DMS114 treated with DMSO at 0.1 percent for 48 hours (cell line): ENCODE results near the gene HTR5A.

Experiments
- DNase-seq: peaks from one replicate; lab custom pipeline; 2025; ENCODE audit not compliant: unreplicated experiment; lab: John Stamatoyannopoulos, UW

The HTR5A gene

DNA sequence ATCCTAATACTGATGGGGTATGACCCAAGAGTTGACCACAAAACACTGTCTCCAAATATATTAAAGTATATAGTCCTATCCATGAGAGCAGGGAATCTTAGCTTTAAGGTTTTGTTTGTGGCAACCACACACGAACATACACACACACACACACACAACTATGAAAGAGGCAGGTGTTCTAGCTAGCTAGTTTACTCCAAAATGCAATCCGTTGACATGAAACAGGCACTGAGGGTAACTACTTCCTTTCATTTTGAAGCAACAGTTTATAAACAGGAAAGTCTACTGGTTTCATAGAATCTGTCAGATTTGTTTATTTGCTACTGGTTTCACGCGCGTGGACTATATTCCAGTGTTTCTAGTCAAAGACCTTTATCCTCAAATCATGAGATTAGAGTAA, 14.8 kb downstream of the HTR5A start:
- DNase-seq, result no peak

- DNase-seq, result no peak
Measured at GRCh38 chr7:155090684-155091083, 20.6 kb downstream of the HTR5A start.

DNA sequence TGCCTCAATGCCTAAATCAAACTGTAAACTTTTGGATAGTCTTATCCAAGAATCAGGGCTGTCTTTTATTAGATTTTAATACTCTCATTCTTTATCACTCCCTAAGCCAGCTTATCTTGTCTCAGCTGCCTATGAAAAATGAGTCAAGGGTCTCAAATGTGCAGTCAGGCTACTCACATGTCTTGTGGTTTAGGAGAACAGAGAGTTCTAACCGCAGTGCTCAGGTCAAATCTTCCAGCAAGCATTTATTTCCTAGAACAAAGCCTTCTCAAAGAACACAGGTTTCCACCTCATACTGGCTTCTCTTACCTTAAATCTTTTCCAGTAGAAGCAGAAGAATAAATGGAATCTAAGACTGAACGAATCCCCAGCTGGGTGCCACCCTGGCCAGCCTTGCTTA, 23.5 kb downstream of the HTR5A start:
- no peak for DNase-seq

- DNase-seq, result no peak
Measured at GRCh38 chr7:155094636-155095135, 24.6 kb downstream of the HTR5A start.

- DNase-seq, result no peak
Measured at GRCh38 chr7:155097338-155097737, 27.2 kb downstream of the HTR5A start.

DNA sequence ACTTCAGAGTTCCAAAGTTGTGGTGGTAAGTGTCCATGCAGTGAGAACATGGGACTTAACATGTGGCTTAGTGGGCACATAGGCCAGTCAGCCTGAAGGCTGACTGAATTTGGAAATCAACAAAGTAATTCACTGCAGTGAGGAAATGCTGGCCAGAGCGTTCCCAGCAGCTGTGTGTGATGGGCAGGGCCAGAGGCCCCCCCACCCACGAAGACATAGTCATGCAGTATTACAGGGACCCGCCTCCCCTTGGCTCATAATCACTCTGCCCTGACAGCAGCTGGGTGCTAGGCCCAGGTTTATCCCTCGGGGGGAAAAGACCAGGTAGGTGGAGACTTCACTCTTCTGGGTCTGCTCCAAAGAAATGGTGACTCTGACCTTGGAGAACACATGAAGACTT, 33.7 kb downstream of the HTR5A start:
- DNase-seq, result no peak

GRCh38 chr7:155104913-155105312, 34.8 kb downstream of the HTR5A start:
- DNase-seq, result no peak

DNA sequence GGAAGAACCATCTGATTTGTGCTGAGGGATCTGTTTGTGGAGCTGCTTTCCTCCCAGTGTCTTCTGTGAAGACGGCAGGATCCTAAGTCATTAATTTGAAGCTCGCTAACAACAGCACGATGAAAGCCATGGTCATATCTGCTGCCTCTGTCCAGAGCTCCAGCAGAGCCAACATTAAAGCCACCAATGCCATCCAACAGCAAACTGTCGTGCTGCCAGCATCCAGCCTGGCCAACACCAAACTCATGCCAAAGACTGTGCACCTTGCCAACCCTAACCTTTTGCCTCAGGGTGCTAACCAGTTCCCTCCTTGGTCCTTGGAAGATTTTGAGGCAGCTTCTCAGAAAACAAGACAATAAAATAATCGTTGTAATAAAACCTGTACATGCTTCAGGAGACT, 36.2 kb downstream of the HTR5A start:
- DNase-seq, result no peak

DNA sequence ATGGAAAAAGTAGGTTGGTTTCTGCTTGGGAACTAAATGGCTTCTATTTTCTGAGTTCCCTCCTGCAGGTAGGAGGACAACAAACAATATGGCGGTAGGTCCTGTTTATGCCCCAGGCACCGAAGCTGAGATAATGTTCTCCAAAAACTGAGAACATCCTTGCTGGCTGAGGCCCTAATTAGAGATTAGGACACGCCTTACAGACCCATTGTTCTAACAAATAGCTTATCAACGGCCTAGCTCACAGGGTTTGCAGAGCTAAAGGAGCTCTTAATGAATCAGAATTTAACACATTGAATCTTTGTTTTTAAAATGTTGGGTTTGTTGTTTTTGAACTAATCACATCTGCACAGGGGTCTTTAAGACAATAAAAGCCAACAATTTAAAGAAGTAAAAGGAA, 37.0 kb downstream of the HTR5A start:
- no peak for DNase-seq

DNA sequence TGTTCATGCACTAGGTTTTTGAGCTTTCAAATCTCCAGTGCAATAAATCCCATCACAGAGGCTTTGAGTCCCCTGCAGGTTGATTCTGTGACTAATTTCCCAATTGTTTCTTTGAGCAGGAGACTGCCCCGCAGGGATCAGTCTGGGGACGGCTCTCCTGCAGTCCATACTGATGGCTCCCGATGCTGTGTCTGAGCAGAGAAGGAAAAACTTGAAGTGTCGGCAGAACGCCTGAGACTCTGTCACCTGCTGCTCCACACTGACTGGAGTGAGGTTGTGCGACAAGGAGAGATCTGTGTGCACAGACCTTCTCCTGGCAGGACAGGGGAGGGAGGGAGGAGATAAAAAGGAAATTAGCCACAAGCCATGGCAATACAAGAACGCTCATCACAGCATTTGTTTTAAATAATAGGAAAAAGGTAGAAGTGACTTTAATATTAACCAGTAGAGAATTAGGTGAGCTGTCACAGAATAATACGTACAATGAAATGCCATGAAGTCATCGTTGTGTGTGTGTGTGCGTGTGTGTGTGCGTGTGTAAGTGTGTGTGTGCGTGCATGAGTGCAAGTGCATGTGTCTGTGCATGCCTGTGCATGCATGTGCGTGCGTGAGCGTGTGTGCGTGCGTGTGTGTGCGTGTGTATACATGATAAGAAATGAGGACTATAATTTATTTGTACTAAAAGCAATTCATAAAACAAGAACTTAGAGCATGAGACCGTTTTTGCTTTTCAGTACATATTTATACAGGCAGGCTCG, 38.2 kb downstream of the HTR5A start:
- DNase-seq, result no peak

GRCh38 chr7:155109121-155109520, 39.0 kb downstream of the HTR5A start:
- no peak for DNase-seq

GRCh38 chr7:155115288-155115687, 45.2 kb downstream of the HTR5A start:
- DNase-seq, result no peak

- no peak for DNase-seq
Measured at GRCh38 chr7:155119801-155120382, 49.8 kb downstream of the HTR5A start.

DNA sequence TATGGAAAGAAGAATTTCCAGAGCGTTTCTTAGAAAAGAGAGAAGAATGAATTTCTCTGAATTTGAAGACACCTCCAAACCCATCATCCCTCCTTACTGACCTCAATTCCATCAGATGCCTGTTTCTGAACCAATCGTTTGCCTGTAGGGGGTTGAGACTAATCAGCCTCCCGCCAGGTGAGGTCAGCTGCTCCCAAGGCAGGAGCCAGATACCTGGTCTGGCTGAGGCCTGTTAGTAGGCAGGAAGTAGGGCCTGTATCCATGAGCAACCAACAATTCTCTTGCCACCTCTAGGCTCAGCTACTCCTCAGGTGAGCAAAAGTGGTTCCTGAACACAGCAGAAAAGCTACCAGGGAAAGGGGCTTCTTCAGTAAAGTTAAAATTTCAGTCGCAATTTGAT, 50.3 kb downstream of the HTR5A start:
- DNase-seq, result no peak

GRCh38 chr7:155122831-155123230, 52.7 kb downstream of the HTR5A start:
- DNase-seq, result no peak

- no peak for DNase-seq
Measured at GRCh38 chr7:155123413-155123812, 53.3 kb downstream of the HTR5A start.

DNA sequence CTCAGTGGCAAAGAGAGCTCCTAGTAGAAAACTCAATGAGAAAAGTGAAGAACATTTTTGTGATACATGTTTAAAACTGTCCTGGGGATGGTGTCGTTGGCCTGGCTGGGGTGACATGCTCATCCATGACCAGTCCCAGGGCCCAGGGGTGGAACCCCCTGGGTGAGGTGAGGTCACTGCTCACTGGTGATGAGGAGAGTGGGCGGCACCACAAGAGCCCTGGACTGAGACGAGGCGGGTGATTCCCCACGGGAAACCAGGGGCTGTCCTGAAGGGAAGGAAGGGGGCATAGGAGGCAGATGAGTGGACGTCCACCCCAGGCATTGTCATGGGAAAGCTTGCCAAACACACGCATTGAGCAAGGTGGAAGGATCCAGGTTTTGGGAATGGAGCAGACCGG, 54.6 kb downstream of the HTR5A start:
- DNase-seq, result no peak

- no peak for DNase-seq
Measured at GRCh38 chr7:155129186-155129585, 59.1 kb downstream of the HTR5A start.

- no peak for DNase-seq
Measured at GRCh38 chr7:155129789-155130188, 59.7 kb downstream of the HTR5A start.

GRCh38 chr7:155130493-155130892, 60.4 kb downstream of the HTR5A start:
- DNase-seq, result no peak

GRCh38 chr7:155131090-155131489, 61.0 kb downstream of the HTR5A start:
- no peak for DNase-seq

GRCh38 chr7:155132431-155132830, 62.3 kb downstream of the HTR5A start:
- no peak for DNase-seq
